ENCODE results near the gene TFAP2A.

DNA sequence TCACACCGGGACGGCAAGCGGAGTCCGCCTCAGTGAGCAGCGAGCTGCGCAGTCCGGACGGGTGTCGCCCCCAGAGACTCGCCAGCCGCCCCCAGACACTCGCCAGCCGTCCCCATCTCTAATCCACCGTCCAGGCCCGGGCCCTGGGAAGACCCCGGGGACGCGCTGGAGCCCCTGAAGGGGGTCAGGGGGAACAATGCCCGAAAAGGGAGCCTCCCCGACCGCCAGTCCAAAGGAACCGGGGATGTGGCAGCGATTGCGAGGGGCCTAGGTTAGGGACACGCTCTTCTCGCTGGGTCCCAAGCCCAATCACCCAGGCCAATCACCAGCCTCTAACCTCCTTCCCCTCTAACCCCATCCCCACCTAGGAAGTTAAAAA is 33.1 kb downstream of the TFAP2A start:
- TF ChIP-seq, protein P1, sequence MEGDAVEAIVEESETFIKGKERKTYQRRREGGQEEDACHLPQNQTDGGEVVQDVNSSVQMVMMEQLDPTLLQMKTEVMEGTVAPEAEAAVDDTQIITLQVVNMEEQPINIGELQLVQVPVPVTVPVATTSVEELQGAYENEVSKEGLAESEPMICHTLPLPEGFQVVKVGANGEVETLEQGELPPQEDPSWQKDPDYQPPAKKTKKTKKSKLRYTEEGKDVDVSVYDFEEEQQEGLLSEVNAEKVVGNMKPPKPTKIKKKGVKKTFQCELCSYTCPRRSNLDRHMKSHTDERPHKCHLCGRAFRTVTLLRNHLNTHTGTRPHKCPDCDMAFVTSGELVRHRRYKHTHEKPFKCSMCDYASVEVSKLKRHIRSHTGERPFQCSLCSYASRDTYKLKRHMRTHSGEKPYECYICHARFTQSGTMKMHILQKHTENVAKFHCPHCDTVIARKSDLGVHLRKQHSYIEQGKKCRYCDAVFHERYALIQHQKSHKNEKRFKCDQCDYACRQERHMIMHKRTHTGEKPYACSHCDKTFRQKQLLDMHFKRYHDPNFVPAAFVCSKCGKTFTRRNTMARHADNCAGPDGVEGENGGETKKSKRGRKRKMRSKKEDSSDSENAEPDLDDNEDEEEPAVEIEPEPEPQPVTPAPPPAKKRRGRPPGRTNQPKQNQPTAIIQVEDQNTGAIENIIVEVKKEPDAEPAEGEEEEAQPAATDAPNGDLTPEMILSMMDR (IDR thresholded peaks at IDR 0.05): no peak
- no peak for TF ChIP-seq POLR2AphosphoS5 (IDR thresholded peaks at IDR 0.05)
- TF ChIP-seq POLR2A (IDR thresholded peaks at IDR 0.05): no peak
